ENCODE results near the gene IFI44.

IFI44 gene

DNA sequence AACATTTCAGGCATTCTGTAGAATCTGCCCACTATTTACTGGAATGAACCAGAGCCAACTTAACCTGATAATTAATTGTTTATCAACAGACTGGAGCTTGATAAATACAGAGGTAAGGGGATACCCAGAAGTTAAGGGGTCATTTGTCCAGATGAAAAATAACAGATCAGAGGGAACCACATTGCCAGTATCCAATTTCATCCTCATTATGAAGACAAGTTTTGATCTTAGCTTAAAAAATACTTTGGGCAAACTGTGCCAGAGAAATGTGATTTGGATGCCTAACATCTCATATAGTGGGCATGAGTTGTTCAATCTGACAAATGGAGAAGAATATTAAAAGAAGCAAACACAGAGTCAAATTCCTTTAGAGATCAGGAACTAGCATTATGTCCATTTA, 63.7 kb downstream of the IFI44 start:
- FAIRE-seq = no peak
